Loucy (cell line): Measurements from ENCODE around the gene NTSR2.

ENCODE experiments used
- CTCF ChIP-seq: fragments of 200-600 bp; sonication (generic); conservative IDR thresholded peaks from 2 replicates; pipeline ENCODE4 v1.5.1; 2014; ENCODE audit warnings: mild to moderate bottlenecking, antibody characterized with exemption, low read length
- EZH2phosphoT487 ChIP-seq: fragments of 200-600 bp; IDR thresholded peaks from 2 replicates; pipeline ENCODE4 v1.6.1; 2018; ENCODE audit warnings: antibody characterized with exemption, mild to moderate bottlenecking, moderate library complexity, borderline replicate concordance

- TF ChIP-seq CTCF, result no peak
- TF ChIP-seq EZH2phosphoT487, result no peak
These were observed 9.6 kb upstream of the NTSR2 start for GRCh38 chr2:11679486-11680181.
